Stomach (tissue), 9 donors: ENCODE measurements around the gene PRKN. TPM values are rescaled to one million over a fixed set of nuclear protein-coding genes. Genes with fewer than 3 reads are reported as not detected.

Source experiments
- DNase-seq, 2 donors: peaks; one replicate each; pipeline versions ENCODE4 v3.0.0 to v3.0.0-alpha.2; 2013 to 2019
- H3K27ac ChIP-seq, 5 donors: fragments of 200-600 bp in 4 of 5; sonication (generic) in 4 of 5; one replicate each; pipeline ENCODE4 v1.5.1; 2013 to 2019; ENCODE audit warnings: mild to moderate bottlenecking in 1 of 5, moderate library complexity in 1 of 5
- H3K27me3 ChIP-seq, 3 donors: fragments of 200-600 bp; sonication (generic); one replicate each; pipeline ENCODE4 v1.5.1; 2017 to 2019; ENCODE audit warnings: mixed run types in 1 of 3
- H3K36me3 ChIP-seq, 4 donors: fragments of 200-600 bp; sonication (generic); 1 replicate in 3 of 4; 2 replicates in 1 of 4; pipeline ENCODE4 v1.5.1; 2016 to 2019
- H3K4me1 ChIP-seq, 4 donors: fragments of 200-600 bp; sonication (generic); one replicate each; pipeline ENCODE4 v1.5.1; 2016 to 2019
- H3K4me3 ChIP-seq, 4 donors: fragments of 200-600 bp; sonication (generic) in 3 of 4; one replicate each; pipeline ENCODE4 v1.5.1; 2016 to 2019; ENCODE audit warnings: mild to moderate bottlenecking in 1 of 4
- H3K9me3 ChIP-seq, 4 donors: fragments of 200-600 bp; sonication (generic); one replicate each; pipeline ENCODE4 v1.5.1; 2016 to 2019
- EP300 ChIP-seq: sonication (generic); formaldehyde crosslinking; IDR thresholded peaks from one replicate; pipeline ENCODE4 v1.6.1; 2017; ENCODE audit warnings: antibody characterized with exemption
- POLR2A ChIP-seq, 4 donors: fragments of 450-650 bp; IDR thresholded peaks; one replicate each; pipeline ENCODE4 v1.6.1; 2016; ENCODE audit warnings: antibody characterized with exemption in 4 of 4, control low read depth in 2 of 4, mild to moderate bottlenecking in 1 of 4, moderate library complexity in 1 of 4
- POLR2AphosphoS5 ChIP-seq, 3 donors: sonication (generic); formaldehyde crosslinking; IDR thresholded peaks; one replicate each; pipeline ENCODE4 v1.6.1; 2016; ENCODE audit warnings: antibody characterized with exemption in 3 of 3
- WGBS, 5 donors: extraction: QIAGEN DNeasy Blood & Tissue Kit in 3 of 5; methylation state at CpG; one replicate each; pipeline versions ENCODE4 v1.1.5 to v1.1.7; 2013 to 2018; 5-methylcytosine and 5-hydroxymethylcytosine counted together
- intact Hi-C: fragments of 100-400 bp; cut with DNase I; formaldehyde crosslinking; loops from one replicate; pipeline ENCODE4 v1.15.1; 2023; ENCODE audit warnings: low total_unique reads
- polyA plus RNA-seq, 3 donors: library from polyadenylated mRNA; stranded (reverse); fragments of 200-250 nt; gene quantifications; one replicate each; pipeline ENCODE4 v1.2.3, GENCODE V29; 2013
- total RNA-seq, 5 donors: library from RNA; depleted of rRNA; stranded (reverse); fragments of >200 nt; gene quantifications; one replicate each; pipeline versions ENCODE4 v1.1.0 to v1.2.3, GENCODE V29; 2014 to 2016
- TF ChIP-seq, protein P1 (sequence below), 7 experiments: fragments of 450-650 bp in 4 of 7; fragments of 200-600 bp in 3 of 7; sonication (generic) in 3 of 7; IDR thresholded peaks; one replicate each; pipeline ENCODE4 v1.5.1; 2016 to 2019; ENCODE audit warnings: antibody characterized with exemption in 7 of 7, control low read depth in 2 of 7, mild to moderate bottlenecking in 1 of 7
- donor health status: healthy with polysubstance abuse.
- donor health status: Bipolar disorder and iron deficiency.
- donor health status: healthy.

The PRKN gene
- total and polyA plus RNA-seq, 8 donors: 0.68 to 19.8 (median 9.5) TPM

GRCh38 chr6:161711938-161712337 lies 1015.6 kb downstream of the PRKN start:
- H3K27ac ChIP-seq: no peak overlapping the region
- no peaks in the 10 kb centered on the region for H3K9me3 ChIP-seq
- 80 to 90% (median 82%) methylated on average over 1 of the region's 1 CpG for WGBS, 5 donors
- DNase-seq: no peak
- no peak overlapping the region for H3K4me3 ChIP-seq
- no peak for TF ChIP-seq POLR2AphosphoS5 (IDR thresholded peaks at IDR 0.05)
- TF ChIP-seq, protein P1, sequence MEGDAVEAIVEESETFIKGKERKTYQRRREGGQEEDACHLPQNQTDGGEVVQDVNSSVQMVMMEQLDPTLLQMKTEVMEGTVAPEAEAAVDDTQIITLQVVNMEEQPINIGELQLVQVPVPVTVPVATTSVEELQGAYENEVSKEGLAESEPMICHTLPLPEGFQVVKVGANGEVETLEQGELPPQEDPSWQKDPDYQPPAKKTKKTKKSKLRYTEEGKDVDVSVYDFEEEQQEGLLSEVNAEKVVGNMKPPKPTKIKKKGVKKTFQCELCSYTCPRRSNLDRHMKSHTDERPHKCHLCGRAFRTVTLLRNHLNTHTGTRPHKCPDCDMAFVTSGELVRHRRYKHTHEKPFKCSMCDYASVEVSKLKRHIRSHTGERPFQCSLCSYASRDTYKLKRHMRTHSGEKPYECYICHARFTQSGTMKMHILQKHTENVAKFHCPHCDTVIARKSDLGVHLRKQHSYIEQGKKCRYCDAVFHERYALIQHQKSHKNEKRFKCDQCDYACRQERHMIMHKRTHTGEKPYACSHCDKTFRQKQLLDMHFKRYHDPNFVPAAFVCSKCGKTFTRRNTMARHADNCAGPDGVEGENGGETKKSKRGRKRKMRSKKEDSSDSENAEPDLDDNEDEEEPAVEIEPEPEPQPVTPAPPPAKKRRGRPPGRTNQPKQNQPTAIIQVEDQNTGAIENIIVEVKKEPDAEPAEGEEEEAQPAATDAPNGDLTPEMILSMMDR (IDR thresholded peaks at IDR 0.05): no peak
- TF ChIP-seq EP300: no peak
- TF ChIP-seq POLR2A (IDR thresholded peaks at IDR 0.05): no peak
- intact Hi-C loops: no loop called here
- no peaks in the 10 kb centered on the region for H3K27me3 ChIP-seq
- H3K4me1 ChIP-seq: no peaks in the 10 kb centered on the region
- no peaks in the 10 kb centered on the region for H3K36me3 ChIP-seq

GRCh38 chr6:161711515-161711914 lies 1016.1 kb downstream of the PRKN start:
- no peaks in the 10 kb centered on the region for H3K36me3 ChIP-seq
- no peak for TF ChIP-seq EP300
- TF ChIP-seq, protein P1 (IDR thresholded peaks at IDR 0.05): no peak
- TF ChIP-seq POLR2A (IDR thresholded peaks at IDR 0.05): no peak
- TF ChIP-seq POLR2AphosphoS5 (IDR thresholded peaks at IDR 0.05): no peak
- intact Hi-C loops: no loop called here
- H3K9me3 ChIP-seq: no peaks in the 10 kb centered on the region
- no peak overlapping the region for H3K4me3 ChIP-seq
- no peak for DNase-seq
- no peaks in the 10 kb centered on the region for H3K27me3 ChIP-seq
- no peak overlapping the region for H3K27ac ChIP-seq
- H3K4me1 ChIP-seq: no peaks in the 10 kb centered on the region

DNA sequence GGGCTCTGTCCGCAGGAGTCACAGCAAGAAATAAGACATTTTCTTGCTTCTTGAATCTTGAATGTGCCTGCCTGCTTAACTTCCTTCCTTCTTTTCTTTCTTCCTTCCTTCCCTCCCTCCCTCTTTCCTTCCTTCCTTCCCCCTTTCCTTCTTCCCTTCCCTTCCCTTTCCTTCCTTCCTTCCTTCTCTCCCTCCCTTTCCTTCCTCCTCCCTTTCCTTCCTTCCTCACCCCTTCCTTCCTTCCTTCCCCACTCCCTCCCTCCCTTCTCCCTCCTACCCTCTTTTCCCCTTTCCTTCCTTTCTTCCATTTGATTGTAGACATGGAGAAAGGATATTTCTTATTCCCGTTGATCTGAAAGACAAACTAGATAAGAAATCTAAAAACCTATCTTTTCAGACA lies 1016.9 kb downstream of the PRKN start:
- no peak for TF ChIP-seq EP300
- TF ChIP-seq POLR2A (IDR thresholded peaks at IDR 0.05): no peak
- TF ChIP-seq, protein P1 (IDR thresholded peaks at IDR 0.05): no peak
- TF ChIP-seq POLR2AphosphoS5 (IDR thresholded peaks at IDR 0.05): no peak
- DNase-seq: no peak
- Histone ChIP-seq H3K4me3 (no peak overlapping the region), H3K36me3 (no peaks in the 10 kb centered on the region), H3K27me3 (no peaks in the 10 kb centered on the region), H3K9me3 (no peaks in the 10 kb centered on the region), H3K4me1 (no peaks in the 10 kb centered on the region), H3K27ac (no peak overlapping the region)
- WGBS, 5 donors: 71 to 80% (median 73%) methylated on average over 2 of the region's 2 CpGs
- intact Hi-C loops: no loop called here

DNA sequence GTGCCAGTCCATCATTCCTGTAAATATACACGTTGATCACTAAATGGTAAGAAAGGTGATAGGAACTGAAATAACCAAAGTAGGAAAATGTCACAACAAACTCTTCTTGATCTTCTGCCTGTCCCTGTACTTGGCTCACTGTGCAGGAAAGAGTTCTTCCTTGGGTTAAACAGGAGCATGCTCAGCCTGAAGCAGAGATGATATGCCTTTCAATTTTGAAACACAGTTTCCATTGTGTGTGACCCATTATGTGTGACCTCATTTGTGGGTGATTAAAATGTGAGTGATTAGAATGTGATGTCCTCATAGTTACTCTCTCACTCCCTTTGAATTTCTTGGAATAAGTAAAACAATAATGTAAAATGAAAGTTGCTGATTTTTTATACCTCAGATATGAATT lies 1026.5 kb downstream of the PRKN start:
- no peaks in the 10 kb centered on the region for H3K9me3 ChIP-seq

DNA sequence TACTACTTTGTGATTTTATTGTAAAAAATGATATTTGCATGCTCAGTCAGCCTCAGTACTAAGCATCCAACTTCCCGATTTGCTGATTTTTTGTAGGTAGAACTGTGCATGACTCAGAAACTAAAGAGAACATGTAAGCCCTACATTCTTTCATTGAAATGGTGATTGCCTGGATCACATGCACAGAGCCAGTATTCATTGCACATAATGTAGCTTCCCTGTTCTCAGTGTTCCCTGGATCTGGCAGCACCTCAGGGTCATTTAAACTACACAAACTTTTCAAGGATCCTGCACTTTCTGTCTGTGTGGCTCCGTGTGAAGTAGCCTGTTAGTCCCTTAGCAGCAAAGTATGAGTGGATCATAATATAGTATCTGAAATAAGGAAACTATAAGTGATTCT lies 1030.8 kb downstream of the PRKN start:
- Histone ChIP-seq H3K9me3 (no peaks in the 10 kb centered on the region), H3K4me1 (no peaks in the 10 kb centered on the region), H3K27ac (no peak overlapping the region), H3K4me3 (no peak overlapping the region), H3K27me3 (no peaks in the 10 kb centered on the region), H3K36me3 (no peaks in the 10 kb centered on the region)
- intact Hi-C loops: no loop called here
- TF ChIP-seq, protein P1 (IDR thresholded peaks at IDR 0.05): no peak
- TF ChIP-seq POLR2A (IDR thresholded peaks at IDR 0.05): no peak
- TF ChIP-seq EP300: no peak
- WGBS, 5 donors: 69 to 80% (median 78%) methylated on average over 2 of the region's 2 CpGs
- DNase-seq: no peak

More for the DNA sequence above, 1026.5 kb downstream of the PRKN start:
- Histone ChIP-seq H3K27ac (no peak overlapping the region), H3K4me3 (no peak overlapping the region), H3K27me3 (no peaks in the 10 kb centered on the region), H3K4me1 (no peaks in the 10 kb centered on the region), H3K36me3 (no peaks in the 10 kb centered on the region)
- intact Hi-C loops: no loop called here
- TF ChIP-seq POLR2AphosphoS5 (IDR thresholded peaks at IDR 0.05): no peak
- TF ChIP-seq EP300: no peak
- TF ChIP-seq POLR2A (IDR thresholded peaks at IDR 0.05): no peak
- WGBS, 5 donors: 73 to 83% (median 76%) methylated on average over 1 of the region's 1 CpG
- no peak for DNase-seq
